ENCODE data around the gene MROH8.
"Not testable (repeated sequence)": the region's sequence is repeated elsewhere in the genome, so short reads cannot be mapped to it uniquely, and the experiment has no call there.

MROH8 gene

DNA sequence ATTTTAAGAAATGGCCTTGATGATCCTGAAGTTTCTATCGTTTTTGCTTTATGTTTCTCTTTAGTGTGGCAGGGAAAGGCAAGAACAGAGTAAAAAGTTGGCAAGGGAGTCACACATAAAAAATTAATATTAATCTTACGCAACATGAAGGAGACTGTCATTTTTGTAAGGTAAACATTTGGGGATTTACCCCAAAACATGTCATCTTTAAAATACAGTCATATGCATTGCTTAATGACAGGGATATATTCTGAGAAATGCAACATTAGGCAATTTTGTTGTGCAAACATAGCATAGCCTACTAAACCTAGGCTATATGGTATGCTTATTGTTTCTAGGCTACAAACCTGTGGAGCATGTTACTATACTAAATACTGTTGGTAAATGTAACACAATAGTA, 88.9 kb downstream of the MROH8 start:
- DNase-seq (ENCODE audit: low read depth in 3 of 3), result no peak

DNA sequence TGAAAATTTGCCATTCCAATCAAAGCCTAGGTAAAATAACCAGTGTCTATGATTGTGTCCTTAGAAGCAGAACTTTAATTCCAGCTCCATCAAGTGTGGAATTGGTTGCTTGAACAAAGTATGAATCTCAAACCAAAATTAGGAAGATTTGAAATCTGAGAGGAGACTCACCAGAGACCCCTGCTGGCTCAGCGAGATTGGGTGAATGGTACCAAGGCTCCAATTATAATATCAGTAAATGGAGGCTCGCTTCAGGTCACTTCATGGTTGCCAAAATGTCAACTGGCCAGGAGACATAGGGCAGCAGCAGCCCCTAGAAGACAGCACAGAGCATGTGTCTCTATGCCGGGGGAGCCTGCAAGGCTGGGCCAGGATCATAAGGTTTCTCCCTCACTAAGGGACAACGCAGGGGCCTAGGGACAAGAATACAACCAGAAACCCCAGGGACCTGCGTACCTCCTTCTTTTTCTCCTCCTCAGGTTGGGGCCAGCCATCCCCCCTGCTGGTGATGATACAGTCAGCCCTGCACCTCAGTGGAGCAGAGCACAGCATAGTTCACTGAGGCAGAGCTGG, 97.5 kb downstream of the MROH8 start:
- peak in 2 of 3 experiments; percentile 18 to 21 for DNase-seq (ENCODE audit: low read depth in 3 of 3)

- DNase-seq (ENCODE audit: low read depth in 3 of 3), result no peak
Observed at GRCh38 chr20:37077009-37077408, 102.3 kb downstream of the MROH8 start.

DNA sequence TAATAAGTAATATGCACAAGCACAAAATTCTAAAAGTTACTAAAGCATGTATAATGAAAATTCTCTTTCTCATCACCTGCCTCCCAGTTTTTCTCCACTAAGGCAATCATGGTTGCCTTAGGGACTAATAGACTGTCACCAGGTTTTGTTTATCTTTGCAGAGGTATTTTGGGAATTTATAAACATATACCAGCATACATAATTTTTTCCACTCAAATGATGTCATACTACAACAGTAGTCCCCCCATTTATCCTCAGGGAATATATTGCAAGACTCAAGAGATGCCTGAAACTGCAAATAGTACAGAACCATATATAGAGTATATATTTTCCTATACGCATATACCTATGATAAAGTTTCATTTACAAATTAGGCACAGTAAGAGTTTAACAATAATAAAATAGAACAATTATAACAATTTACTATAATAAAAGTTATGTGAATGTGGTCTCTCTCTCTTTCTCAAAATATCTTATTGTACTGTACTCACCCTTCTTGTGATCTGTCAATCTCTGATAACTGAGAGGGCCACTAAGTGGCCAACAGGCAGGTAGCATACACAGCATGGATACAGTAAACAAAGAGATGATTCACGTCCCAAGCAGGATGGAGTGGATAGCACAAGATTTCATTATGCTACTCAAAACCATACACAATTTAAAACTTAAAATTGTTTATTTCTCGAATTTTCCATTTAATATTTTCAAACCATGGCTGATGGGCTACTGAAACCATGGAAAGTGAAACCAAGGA, 103.2 kb downstream of the MROH8 start:
- no peak for DNase-seq (ENCODE audit: low read depth in 3 of 3)

DNA sequence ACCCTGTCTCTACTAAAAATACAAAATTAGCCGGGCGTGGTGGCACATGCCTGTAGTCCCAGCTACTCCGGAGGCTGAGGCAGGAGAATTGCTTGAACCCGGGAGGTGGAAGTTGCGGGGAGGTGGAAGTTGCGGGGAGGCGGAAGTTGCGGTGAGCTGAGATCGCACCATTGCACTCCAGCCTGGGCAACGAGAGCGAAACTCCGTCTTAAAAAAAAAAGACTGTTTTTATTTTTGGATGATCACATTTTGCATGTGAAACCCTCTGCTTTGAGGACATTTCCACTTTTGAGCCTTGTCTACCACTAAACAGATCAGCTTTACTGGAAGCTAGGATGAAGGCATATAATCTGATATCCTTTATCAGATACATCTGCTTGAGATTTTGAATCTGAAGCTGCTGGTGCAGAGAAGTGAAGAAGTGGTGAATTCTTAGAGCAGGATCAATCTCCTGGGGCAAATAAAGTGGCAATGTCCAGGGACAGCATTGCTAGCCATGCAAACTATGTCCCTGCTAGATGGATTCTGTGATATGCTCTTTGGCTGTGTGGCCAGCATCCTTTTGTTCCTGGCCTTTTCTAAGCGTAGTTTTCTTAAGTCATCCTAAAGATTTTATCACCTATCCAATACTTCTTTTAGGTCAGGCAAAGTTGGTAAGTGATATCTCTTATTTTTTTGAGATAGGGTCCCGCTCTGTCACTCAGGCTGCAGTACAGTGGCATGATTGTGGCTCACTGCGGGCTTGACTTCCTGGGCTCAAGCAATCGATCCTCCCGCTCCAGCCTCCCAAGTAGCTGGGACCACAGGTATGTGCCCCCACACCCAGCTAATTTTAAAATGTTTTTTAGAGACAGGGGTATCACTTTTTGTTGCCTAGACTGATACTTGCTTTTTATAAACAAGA, 106.8 kb downstream of the MROH8 start:
- DNase-seq (ENCODE audit: low read depth in 3 of 3), result no peak

- DNase-seq (ENCODE audit: low read depth in 3 of 3), result peak in 1 of 3 experiments; percentile 16
Observed at GRCh38 chr20:37071481-37071911, 107.9 kb downstream of the MROH8 start.

GRCh38 chr20:37069563-37069962, 109.8 kb downstream of the MROH8 start:
- DNase-seq (ENCODE audit: low read depth in 3 of 3), result not testable (repeated sequence)

- DNase-seq (ENCODE audit: low read depth in 3 of 3), result no peak
Observed at GRCh38 chr20:37066168-37066567, 113.2 kb downstream of the MROH8 start.

- no peak for DNase-seq (ENCODE audit: low read depth in 3 of 3)
Observed at GRCh38 chr20:37055276-37055675, 124.1 kb downstream of the MROH8 start.

GRCh38 chr20:37053230-37053950, 126.0 kb downstream of the MROH8 start:
- DNase-seq (ENCODE audit: low read depth in 3 of 3), result no peak

All from stimulated activated CD4-positive, alpha-beta T cell treated with anti-CD3 and anti-CD28 coated beads, TNF-alpha, amount 100 ng/mL, for 4 hours (primary cell).